GM18870 (cell line): ENCODE measurements around the gene CDC20.

Experiments used
- ATAC-seq: cut with Tn5 transposase; IDR thresholded peaks from one replicate; pipeline ENCODE4 v1.9.1; 2021; ENCODE audit warnings: moderate library complexity; ENCODE audit not compliant: unreplicated experiment

Gene CDC20

GRCh38 chr1:43327549-43328292, 31.1 kb upstream of the CDC20 start:
- no peak for ATAC-seq

- no peak for ATAC-seq
These were observed 28.6 kb upstream of the CDC20 start for GRCh38 chr1:43329995-43330751.

GRCh38 chr1:43331688-43332087, 27.1 kb upstream of the CDC20 start:
- ATAC-seq = no peak

- no peak for ATAC-seq
These were observed 24.2 kb upstream of the CDC20 start for GRCh38 chr1:43334453-43335205.

- no peak for ATAC-seq
These were observed 21.2 kb upstream of the CDC20 start, which contains the start of gene MPL for GRCh38 chr1:43337588-43337987. MPL (plus strand) TSS chr1:43337818; CDS start chr1:43337849, 31 bp downstream.

GRCh38 chr1:43338001-43338400, 20.8 kb upstream of the CDC20 start:
- ATAC-seq = no peak

- no peak for ATAC-seq
These were observed 19.1 kb upstream of the CDC20 start for GRCh38 chr1:43339584-43340232.

GRCh38 chr1:43340559-43340958, 18.2 kb upstream of the CDC20 start:
- ATAC-seq = no peak

GRCh38 chr1:43344267-43344850, 14.4 kb upstream of the CDC20 start:
- no peak for ATAC-seq

GRCh38 chr1:43345120-43345519, 13.7 kb upstream of the CDC20 start:
- no peak for ATAC-seq

- no peak for ATAC-seq
These were observed 12.1 kb upstream of the CDC20 start for GRCh38 chr1:43346636-43347035.

- ATAC-seq = no peak
These were observed 10.4 kb upstream of the CDC20 start for GRCh38 chr1:43348343-43348808.

- no peak for ATAC-seq
These were observed 9.8 kb upstream of the CDC20 start for GRCh38 chr1:43348809-43349593.

GRCh38 chr1:43349594-43350306, 9.0 kb upstream of the CDC20 start:
- no peak for ATAC-seq

GRCh38 chr1:43350976-43351375, 7.8 kb upstream of the CDC20 start:
- no peak for ATAC-seq

GRCh38 chr1:43351421-43352350, 7.1 kb upstream of the CDC20 start:
- ATAC-seq = no peak

GRCh38 chr1:43352351-43352705, 6.5 kb upstream of the CDC20 start:
- no peak for ATAC-seq

GRCh38 chr1:43352881-43353280, 5.9 kb upstream of the CDC20 start:
- ATAC-seq = no peak
